GM18526 (cell line): ENCODE data around the gene CDON.

ENCODE experiments used
- POLR2A ChIP-seq: IDR thresholded peaks from 3 replicates; pipeline ENCODE4 v1.6.1; 2011; ENCODE audit not compliant: insufficient read length; ENCODE audit errors: extremely low read depth

Gene CDON

GRCh38 chr11:126034933-126035425 lies 27.7 kb downstream of the CDON start:
- TF ChIP-seq POLR2A: no peak

GRCh38 chr11:126034039-126034932 lies 28.4 kb downstream of the CDON start:
- TF ChIP-seq POLR2A: no peak

- no peak for TF ChIP-seq POLR2A
Measured at GRCh38 chr11:126032375-126032774, 30.3 kb downstream of the CDON start.

- no peak for TF ChIP-seq POLR2A
Measured at GRCh38 chr11:126029805-126030204, 32.9 kb downstream of the CDON start.

GRCh38 chr11:126029237-126029636 lies 33.4 kb downstream of the CDON start:
- no peak for TF ChIP-seq POLR2A

GRCh38 chr11:126026579-126026978 lies 36.1 kb downstream of the CDON start:
- no peak for TF ChIP-seq POLR2A

- TF ChIP-seq POLR2A: no peak
Measured at GRCh38 chr11:126025822-126026221, 36.8 kb downstream of the CDON start.

GRCh38 chr11:126024123-126024522 lies 38.5 kb downstream of the CDON start:
- no peak for TF ChIP-seq POLR2A

- no peak for TF ChIP-seq POLR2A
Measured at GRCh38 chr11:126012852-126013251, 49.8 kb downstream of the CDON start.

GRCh38 chr11:126011754-126012153 lies 50.9 kb downstream of the CDON start:
- TF ChIP-seq POLR2A: no peak

GRCh38 chr11:126011265-126011664 lies 51.4 kb downstream of the CDON start:
- TF ChIP-seq POLR2A: no peak

- TF ChIP-seq POLR2A: no peak
Measured at GRCh38 chr11:126008956-126009355, 53.7 kb downstream of the CDON start.

GRCh38 chr11:126007238-126007637 lies 55.4 kb downstream of the CDON start:
- TF ChIP-seq POLR2A: no peak

GRCh38 chr11:126006068-126006467 lies 56.6 kb downstream of the CDON start:
- no peak for TF ChIP-seq POLR2A

GRCh38 chr11:126002181-126002580 lies 60.5 kb downstream of the CDON start:
- TF ChIP-seq POLR2A: no peak

GRCh38 chr11:125999234-125999880 lies 63.3 kb downstream of the CDON start:
- no peak for TF ChIP-seq POLR2A
